ENCODE results near the gene SIGLEC10. TPM values are rescaled to one million over a fixed set of nuclear protein-coding genes. Genes with fewer than 3 reads are reported as not detected.
"Not testable (repeated sequence)": the region's sequence is repeated elsewhere in the genome, so short reads cannot be mapped to it uniquely, and the experiment has no call there.

SIGLEC10 gene, protein sequence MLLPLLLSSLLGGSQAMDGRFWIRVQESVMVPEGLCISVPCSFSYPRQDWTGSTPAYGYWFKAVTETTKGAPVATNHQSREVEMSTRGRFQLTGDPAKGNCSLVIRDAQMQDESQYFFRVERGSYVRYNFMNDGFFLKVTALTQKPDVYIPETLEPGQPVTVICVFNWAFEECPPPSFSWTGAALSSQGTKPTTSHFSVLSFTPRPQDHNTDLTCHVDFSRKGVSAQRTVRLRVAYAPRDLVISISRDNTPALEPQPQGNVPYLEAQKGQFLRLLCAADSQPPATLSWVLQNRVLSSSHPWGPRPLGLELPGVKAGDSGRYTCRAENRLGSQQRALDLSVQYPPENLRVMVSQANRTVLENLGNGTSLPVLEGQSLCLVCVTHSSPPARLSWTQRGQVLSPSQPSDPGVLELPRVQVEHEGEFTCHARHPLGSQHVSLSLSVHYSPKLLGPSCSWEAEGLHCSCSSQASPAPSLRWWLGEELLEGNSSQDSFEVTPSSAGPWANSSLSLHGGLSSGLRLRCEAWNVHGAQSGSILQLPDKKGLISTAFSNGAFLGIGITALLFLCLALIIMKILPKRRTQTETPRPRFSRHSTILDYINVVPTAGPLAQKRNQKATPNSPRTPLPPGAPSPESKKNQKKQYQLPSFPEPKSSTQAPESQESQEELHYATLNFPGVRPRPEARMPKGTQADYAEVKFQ
- total RNA-seq, result 2.0 TPM

DNA sequence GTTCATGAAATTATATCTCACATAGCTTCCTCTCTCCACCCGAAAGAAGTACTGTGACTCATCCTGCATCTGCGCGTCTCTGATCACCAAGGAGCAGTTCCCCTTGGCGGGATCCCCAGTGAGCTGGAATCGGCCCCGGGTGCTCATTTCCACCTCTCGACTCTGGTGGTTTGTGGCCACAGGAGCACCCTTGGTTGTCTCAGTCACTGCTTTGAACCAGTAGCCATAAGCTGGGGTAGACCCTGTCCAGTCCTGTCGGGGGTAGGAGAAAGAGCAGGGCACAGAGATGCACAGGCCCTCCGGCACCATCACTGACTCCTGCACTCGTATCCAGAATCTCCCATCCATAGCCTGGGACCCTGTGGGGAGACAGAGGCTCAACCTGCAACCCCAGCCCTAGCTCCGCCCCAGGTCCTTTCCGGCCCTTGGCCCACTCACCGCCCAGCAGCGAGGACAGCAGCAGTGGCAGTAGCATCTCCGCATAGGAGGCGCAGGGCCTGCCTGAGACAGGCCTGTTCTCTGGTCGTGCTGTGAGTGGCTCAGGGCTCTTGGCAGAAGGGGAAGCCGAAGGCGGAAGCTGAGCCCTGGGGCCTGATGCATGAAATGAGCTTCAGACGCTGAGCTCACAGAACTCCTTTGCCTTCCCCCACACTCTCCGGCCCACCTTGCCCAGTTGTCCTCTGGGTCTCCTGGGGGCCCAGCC is at the start of gene SIGLEC10:
SIGLEC10 (minus strand) TSS at position 536 of the 703 bp plus-strand sequence; CDS start at position 475, 61 bp downstream.
- ATAC-seq, result peak; percentile 44

DNA sequence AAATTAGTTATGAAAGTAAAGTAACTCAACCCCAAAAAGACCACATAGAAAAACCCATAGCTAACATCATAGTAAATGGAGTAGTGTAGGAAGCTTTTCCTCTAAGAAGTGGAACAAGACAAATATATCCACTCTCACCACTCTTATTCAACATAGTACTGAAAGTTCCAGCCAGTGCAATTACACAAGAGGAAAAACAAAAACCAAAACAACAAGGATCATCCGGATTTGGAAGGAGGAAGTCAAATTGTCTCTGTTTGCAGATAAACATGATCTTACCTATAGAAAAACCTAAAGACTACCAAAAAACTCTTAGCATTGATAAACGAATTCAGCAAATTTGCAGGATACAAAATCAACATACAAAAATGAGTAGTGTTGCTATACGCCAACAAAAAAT is 49.3 kb upstream of the SIGLEC10 start:
- no peak for ATAC-seq

DNA sequence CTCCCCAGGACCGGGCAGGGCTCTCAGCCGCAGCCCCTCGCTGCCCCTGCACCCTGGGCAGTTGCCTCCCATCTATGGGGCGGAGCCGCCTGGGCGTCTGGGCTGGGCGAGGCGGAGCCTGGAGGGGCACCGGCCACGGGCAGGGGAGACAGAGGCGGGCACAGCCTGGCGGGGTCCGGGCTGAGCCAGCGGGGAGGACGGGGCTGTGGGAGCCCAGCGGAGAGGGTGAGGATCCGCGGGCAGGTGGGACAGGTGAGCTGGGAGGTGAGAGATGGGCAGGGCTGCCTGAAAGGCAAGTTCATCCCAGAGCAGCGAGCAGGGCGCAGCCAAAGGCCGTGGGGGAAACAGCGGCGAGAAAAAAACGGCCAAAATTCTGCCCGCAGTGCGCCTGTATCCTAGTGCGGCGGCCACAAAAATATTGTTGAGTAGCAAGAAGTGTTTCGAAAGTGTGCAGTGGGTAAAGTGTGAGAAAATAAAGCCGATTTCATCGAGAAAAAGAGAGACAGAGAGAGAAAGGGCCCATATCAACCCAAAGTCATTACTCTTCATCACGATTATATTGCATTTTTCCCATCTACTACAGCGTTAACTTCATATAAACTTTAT is 46.6 kb upstream of the SIGLEC10 start:
- not testable (repeated sequence) for ATAC-seq

DNA sequence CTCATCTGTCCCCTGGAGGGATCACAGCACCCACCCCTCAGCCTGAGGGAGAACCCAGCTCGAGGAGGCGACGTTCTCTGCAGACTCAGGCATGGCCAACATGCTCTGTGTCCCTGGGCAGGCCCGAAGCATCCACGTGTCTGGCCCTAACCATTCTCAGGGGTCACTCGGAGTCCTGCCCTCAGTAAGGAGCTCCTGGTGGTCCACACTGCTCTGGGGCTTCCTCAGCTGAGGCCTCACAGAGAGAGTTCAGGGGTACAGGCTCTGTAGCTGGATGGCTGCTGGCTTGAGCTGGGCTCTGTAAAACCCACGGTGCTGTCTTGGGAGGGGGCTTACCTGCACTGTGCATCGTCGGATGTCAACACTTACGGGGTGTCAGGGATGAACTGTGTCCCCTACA is 45.2 kb upstream of the SIGLEC10 start:
- no peak for ATAC-seq

DNA sequence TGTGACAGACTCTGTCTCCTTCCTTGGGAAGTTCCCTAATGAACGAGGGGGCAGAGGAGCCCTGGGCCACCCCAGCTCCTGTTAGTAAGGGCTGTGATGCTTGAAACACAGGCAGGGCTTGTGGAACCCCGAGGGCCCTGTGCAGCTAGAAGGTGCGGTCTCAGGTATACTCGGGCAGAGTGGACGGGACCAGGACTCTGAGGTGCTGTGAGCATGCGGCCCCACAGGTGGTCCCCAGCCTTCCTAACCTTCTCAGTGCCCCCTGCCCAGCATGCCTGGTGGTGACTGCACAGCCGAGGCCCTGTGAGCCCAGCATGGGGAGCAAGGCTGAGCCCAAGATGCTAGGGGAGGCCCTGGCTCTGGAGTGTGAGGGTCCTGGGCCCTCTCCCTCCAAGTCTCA is 44.8 kb upstream of the SIGLEC10 start:
- peak; percentile 15 for ATAC-seq

DNA sequence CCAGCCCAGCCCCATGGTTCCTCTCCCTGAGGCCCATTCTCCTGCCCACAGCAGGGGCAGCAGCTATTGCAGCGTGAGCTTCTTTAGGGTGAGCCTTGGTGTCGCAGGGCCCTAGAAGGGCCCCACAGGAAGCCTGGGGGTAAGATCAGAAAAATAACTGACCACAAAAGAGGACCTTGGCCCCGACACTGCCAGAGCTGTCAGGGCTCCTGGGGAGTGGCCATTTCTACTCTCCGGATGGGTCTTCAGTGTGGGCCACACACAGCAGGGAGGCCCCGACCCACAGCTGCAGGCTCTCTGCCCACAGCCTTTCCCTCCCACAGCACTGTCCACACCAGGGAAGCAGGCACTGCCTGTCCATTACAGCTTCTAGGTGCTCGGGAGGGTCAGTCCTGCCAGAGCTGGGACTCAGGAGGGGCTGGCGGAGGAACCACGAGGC is 44.3 kb upstream of the SIGLEC10 start:
- ATAC-seq, result peak; percentile 27

DNA sequence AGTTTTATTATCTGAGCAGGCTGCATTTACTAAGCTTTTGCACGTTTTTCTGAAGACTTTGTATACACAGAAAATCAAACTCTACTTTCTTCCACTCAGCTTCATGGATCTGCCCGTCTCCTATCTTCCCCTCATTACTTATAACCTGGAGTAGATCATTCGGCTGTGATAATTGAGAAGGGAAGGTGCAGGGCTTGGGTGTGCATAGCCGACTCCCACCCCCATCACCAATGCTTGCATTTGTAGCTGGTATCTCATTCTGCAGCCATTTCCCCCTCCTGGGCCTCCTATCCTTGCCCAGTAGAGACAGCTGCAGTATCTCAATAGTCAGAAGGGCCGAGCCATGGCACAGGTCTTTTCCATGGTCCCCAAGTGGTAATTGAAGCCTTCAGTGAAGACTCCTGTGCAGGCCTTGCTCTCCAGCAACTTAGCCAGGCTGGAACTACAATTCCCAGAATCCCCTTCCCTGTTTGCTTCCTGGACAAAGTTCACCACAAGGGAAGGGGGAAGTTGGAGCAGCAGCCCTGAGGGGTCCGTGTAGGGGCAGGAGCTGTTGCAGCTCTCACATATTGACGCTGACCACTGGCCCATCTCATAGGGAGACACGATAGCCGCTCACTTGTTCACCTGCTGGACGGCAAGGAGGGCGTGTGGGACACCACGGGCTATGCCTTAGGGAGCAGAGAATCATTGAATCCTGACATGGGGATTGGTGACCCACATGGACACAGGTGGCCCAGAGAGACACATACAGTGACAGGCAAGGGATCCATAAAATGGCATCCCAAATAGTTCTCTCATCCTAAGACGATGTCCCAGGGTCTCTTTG is 42.9 kb upstream of the SIGLEC10 start:
- ATAC-seq, result no peak

DNA sequence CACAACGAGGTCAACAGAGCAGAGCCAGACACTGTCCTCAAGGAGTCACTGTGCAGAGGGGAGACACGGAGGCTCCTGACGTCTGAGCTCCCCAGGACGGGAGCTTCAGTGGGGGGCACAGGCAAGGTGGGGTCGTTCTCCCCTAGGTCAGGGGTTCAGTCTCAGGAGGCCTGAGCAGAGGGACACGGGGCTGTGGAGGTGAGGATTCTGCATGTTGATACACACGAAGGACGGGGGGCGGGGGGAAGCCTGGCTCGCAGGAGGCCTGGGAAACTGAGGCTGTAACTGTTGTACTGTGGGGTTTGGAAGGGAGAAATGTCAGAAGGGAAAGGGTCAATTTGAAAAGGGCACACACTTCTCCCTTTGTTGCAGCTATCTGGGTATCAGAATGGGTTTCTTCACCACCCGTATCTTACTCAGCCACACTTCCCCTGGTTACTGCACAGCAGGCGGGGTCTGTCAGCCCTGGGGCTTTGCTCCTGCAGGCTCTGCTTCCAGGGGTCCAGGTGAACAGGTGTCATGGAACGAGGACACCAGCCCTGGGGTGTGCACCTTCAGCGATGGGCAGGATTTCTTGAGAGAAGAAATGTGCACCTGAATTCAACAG is 41.6 kb upstream of the SIGLEC10 start:
- ATAC-seq, result no peak

DNA sequence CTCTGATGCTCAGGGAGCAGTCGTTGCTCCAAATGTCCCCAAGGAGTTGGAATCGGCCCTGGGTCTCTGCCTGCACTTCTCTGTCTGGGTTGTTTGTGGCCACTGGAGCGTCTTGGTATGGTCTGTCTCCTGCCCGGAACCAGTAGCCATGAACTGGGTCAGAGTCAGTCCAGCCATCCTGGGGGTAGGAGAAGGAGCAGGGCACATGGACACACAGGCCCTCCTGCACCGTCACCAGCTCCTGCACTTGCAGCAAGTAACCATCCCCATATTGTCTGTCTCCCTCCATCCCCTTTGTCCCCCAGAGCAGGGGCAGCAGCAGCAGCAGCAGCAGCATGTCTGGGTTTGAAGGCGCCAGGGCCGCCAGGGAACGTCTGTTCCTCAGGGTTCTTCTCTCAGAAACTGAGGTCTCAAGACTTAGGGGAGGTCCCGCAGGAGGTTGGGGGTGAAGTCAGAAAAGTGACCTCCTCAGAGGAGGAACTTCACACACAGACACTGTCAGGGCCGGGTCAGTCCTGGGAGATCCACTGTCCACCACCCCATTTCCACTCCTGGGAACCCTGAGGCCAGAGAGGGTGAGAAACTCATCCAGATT is 40.7 kb upstream of the SIGLEC10 start, which contains the start of gene SIGLEC8:
SIGLEC8 (minus strand) TSS at position 404 of the 595 bp plus-strand sequence; CDS start at position 337, 67 bp downstream.
- no peak for ATAC-seq

DNA sequence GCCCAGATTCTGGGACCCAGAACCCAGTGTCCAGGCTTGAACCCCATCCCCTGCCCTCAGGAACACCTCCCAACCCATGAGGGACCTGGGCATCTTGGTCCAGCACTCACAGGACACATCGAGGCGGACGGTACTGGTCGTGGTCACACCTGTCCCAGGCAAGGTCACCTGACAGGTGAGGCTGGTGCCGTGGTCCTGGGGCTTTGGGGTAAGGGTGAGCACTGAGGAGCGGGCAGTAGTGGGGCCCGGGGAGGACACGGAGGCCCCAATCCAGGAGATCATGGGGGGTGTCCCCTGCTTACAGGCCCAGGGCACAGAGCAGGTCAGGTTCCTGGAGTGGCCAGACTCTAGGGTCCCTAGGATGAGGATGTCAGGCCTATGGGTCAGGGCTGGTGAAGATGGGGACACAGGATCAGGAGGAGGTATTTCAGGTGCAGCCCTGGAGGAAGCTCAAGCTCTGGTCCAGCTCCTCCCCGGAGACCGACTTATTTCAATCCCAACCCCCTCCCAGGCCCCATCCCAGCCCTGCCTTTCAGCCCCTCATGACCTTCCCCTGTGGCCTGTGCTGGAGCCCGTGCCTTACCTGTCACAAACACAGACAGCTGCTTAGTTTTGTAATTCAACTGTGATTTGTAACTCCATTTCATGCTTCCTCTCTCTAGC is 40.0 kb upstream of the SIGLEC10 start:
- ATAC-seq, result no peak

DNA sequence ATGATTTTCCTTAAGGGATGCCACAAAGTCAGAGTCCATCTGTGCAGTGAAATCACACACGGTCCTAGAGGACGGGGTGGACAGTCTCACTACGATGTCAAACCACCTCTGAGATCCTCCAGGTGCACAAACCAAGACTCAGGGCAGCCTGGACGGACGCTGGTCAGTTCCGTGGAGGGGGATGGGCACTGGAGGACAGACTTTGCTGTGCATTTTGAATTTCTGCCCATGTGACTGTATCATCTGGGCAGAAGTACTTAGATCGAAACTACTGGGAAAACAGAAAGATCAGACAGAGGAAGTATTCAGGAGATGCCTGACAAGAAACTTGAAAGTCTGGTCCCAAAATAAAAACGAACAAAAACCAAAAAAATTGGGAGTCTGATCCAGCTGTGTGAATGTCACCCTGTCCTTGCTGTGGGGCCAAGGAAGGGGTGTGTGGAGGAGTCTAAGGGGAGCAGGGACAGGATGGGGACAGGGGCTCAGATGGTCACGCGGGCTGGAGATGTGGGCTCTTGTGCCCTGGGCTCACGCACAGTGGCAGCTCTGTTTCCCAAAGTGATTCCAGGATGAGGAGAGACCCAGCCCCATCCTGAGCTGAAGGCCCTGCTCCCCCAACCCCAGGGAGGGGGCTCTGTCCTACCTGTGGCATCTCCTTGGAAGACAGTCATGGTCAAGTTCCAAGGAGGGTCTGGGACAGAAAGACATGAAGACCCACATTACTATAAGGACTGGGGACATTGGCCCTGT is 39.3 kb upstream of the SIGLEC10 start:
- no peak for ATAC-seq

DNA sequence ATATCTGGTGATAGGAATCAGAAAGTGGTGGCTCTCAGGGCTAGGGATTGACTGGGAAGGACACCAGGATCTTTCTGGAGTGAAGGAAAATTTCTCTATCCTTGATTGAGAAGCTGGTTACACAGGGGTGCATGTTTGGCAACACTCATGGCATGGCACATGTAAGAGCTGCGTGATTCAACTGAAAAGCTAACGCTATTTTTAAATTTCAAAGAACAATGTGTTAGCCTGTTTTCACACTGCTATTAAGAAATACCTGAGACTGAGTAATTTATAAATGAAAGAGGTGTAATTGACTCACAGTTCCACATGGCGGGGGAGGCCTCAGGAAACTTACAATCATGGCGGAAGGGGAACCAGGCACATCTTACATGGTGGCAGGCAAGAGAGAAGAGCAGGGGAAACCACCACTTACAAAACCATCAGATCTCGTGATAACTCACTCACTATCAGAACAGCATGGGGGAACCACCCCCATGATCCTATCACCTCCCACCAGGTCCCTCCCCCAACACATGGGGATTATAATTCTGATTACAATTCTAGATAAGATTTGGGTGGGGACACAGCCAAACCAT is 33.4 kb upstream of the SIGLEC10 start:
- ATAC-seq, result no peak

DNA sequence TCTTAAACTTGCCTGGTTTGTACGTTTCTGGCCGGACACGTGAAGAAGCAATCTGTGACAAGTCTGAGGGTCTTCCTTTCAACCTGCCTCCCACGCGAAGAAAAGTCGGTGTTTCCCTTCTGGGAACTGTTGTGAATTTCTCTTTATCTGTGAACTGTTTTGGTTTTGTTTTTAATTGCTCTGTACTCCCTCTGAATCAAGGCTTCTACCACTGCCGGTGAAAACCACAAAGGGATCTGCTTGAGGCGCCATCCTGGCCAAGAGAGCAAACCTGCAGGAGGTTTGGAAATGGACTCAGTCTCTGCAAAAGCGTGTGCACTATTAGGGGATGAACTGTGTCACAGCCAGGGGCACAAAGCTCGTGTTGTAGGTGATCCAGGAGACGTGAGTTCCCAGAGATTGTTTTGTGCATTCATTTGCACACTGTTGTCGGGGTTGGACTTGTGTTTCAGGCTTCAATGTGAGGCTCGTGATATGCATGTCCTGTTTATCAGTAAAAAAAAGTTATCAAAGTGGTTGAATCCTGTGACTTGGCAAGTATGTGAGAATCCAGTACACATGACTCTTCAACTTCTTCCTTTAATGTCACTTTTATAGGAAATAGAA is 31.1 kb upstream of the SIGLEC10 start:
- no peak for ATAC-seq

DNA sequence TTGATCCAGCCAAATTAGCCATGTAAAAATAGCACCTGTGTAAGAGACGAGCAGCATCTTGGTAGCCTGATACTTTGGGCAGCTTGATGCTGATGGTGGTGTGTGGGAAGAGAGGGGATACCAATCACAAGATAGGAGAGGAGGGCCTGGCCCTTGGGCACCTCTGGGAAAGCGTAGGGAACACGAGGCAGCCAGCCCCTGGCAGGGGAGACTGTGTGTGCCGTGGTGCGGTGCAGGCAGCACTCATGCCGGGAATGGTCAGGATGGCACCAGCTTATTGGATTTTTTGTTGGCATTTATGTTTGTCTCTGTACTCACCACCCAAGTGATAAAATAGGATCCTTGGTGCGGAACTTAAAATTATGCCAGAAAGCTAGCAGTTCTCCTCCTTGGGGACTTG is 30.6 kb upstream of the SIGLEC10 start:
- no peak for ATAC-seq

DNA sequence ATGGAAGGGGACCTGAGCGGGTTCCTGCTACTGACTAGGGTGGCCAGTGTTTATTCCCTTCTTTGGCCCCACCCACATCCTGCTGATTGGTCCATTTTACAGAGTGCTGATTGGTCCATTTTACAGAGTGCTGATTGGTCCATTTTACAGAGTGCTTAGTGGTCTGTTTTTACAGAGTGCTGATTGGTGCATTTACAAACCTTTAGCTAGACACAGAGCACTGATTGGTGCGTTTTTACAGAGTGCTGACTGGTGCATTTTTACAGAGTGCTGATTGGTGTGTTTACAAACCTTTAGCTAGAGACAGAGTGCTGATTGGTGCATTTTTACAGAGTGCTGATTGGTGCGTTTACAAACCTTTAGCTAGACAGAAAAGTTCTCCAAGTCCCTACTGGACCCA is 30.1 kb upstream of the SIGLEC10 start:
- ATAC-seq, result not testable (repeated sequence)

DNA sequence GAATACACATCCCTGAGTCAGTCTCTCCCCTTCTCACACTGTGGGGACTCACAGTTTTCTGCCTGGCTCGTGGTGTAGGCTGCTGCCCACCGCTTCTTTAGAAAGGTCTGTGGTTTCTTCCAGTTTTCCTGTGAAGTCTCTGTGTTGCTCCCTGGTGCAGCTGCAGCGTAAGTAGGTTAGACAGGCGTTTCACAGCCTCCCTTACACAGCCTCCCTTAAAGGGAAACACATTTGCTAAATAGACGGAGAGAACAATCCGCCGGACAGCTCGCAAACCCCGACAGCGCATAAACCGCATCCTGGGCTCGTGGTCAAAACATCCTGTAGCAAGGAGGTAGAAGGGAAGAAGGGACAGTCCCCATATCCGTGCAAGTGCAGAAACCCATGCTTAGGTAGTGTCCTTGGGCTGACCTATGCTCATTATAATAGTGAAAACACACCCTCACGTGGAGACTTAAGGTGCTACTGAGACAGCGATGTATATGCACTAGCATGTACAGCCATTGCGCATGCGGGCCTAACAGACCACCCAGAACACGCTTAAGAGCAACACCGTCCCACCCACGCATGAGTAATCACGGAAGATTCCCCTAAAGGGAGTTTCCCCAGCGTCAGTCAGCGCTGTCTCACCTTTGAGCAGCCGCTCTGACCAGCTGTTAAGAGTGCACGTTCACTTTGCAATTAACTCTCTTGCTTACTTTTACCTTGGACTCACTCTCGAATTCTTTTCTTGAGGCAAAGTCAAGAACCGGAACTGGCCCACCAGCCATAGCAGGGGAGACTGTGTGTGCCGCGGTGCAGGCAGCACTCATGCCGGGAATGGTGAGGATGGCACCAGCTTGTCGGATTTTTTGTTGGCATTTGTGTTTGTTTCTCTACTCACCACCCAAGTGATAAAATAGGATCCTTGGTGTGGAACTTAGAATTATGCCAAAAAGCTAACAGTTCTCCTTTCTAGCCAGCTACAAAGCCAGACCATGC is 24.3 kb upstream of the SIGLEC10 start:
- peak; percentile 88 for ATAC-seq

DNA sequence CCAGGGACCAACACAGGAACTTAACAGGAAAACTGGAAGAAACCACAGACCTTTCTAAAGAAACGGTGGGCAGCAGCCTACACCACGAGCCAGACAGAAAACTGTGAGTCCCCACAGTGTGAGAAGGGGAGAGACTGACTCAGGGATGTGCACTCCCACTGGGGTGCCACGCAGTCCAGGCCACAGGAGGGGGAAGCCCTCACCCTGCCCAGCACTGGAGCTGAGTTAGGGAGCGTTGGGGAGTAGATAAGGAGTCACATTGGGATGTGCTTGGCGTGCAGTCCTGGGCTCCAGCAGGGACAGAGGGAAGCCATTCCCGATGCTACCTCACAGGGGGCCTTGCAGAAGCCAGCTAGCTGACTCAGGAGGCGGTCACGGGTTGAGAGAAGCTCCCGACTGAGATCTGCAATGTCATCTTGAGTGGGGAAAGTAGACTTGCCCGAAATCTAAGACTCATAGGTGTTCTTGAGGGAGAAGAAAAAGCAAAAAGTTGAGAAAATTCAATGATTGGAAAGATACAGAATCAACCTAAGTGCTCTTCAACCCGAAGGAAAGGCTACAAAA is 23.5 kb upstream of the SIGLEC10 start:
- ATAC-seq, result peak; percentile 21
